AG20443 (cell line): ENCODE data around the gene AGAP3.

Experiments
- DNase-seq: peaks from one replicate; pipeline ENCODE4 v3.0.0; 2012; ENCODE audit warnings: low spot score, mixed read lengths

AGAP3 gene

GRCh38 chr7:151124481-151124880 is 38.2 kb downstream of the AGAP3 start:
- no peak for DNase-seq

- no peak for DNase-seq
Observed at GRCh38 chr7:151124899-151125399, 38.7 kb downstream of the AGAP3 start.

- DNase-seq = no peak
Observed at GRCh38 chr7:151125470-151125845, 39.2 kb downstream of the AGAP3 start.

GRCh38 chr7:151125846-151126481 is 39.7 kb downstream of the AGAP3 start:
- DNase-seq = no peak

- DNase-seq = no peak
Observed at GRCh38 chr7:151126491-151127137, 40.3 kb downstream of the AGAP3 start.

- DNase-seq = no peak
Observed at GRCh38 chr7:151128144-151128543, 41.9 kb downstream of the AGAP3 start.

- DNase-seq = no peak
Observed at GRCh38 chr7:151128716-151129115, 42.4 kb downstream of the AGAP3 start.

- no peak for DNase-seq
Observed at GRCh38 chr7:151129117-151129959, 43.1 kb downstream of the AGAP3 start.

- DNase-seq = no peak
Observed at GRCh38 chr7:151129960-151130591, 43.8 kb downstream of the AGAP3 start.

GRCh38 chr7:151130741-151131157 is 44.5 kb downstream of the AGAP3 start:
- DNase-seq = no peak

GRCh38 chr7:151131224-151131591 is 44.9 kb downstream of the AGAP3 start:
- no peak for DNase-seq

GRCh38 chr7:151131592-151132293 is 45.5 kb downstream of the AGAP3 start:
- DNase-seq = no peak

GRCh38 chr7:151132461-151133205 is 46.4 kb downstream of the AGAP3 start:
- DNase-seq = no peak

GRCh38 chr7:151133266-151133985 is 47.2 kb downstream of the AGAP3 start:
- DNase-seq = no peak

- no peak for DNase-seq
Observed at GRCh38 chr7:151133986-151134742, 47.9 kb downstream of the AGAP3 start.

- no peak for DNase-seq
Observed at GRCh38 chr7:151134743-151135524, 48.7 kb downstream of the AGAP3 start.

- DNase-seq = no peak
Observed at GRCh38 chr7:151135525-151135845, 49.2 kb downstream of the AGAP3 start.

GRCh38 chr7:151135866-151136843 is 49.9 kb downstream of the AGAP3 start:
- no peak for DNase-seq
